HEK293 (cell line): ENCODE results near the gene RHOV.

Experiments
- HIC1 ChIP-seq: fragments of 450-650 bp; formaldehyde crosslinking; IDR thresholded peaks from 2 replicates; pipeline ENCODE4 v1.5.1; 2016; ENCODE audit warnings: missing biosample characterization, missing genetic modification characterization
- TCF7L2 ChIP-seq: IDR thresholded peaks from 2 replicates; pipeline ENCODE4 v1.6.1; 2011; ENCODE audit warnings: low read depth, mild to moderate bottlenecking, inconsistent platforms, low read length, moderate library complexity, borderline replicate concordance

- no peak for TF ChIP-seq TCF7L2
- TF ChIP-seq HIC1 (tag by site-specific recombination), result no peak
Observed at GRCh38 chr15:40857601-40858341, 16.3 kb downstream of the RHOV start.
